ENCODE results near the gene CCDC174. TPM values are rescaled to one million over a fixed set of nuclear protein-coding genes. Genes with fewer than 3 reads are reported as not detected.

Gene CCDC174
- total RNA-seq, 1 donor from 2014 or later: 5.8 TPM

DNA sequence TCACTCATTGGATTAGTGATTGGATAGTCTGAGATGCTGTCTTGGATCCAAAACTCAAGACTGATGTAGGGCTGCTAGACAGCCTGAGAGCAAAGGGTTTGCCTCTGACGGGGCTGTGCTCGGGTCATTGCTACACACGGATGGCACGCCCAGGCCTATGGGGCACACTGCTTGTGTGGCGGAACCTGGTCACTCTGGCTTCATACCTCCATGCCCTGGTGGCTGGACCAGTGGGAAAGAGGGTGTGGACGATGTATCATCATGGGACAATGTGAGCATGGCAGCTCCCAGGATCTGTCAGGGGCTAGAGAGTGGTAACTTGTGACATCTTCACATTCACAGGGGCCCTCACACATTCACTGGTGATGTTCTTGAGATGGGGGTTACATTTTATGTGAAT lies 18.1 kb upstream of the CCDC174 start:
- Histone ChIP-seq H3K4me3 (ENCODE audit: low read depth, low read length) (no peak overlapping the region), H3K27me3 (ENCODE audit: control insufficient read depth, insufficient read depth, low read length) (no peaks in the 10 kb centered on the region), H3K36me3 (ENCODE audit: control insufficient read depth, insufficient read depth, low read length) (no peaks in the 10 kb centered on the region)
- TF ChIP-seq, protein P1, sequence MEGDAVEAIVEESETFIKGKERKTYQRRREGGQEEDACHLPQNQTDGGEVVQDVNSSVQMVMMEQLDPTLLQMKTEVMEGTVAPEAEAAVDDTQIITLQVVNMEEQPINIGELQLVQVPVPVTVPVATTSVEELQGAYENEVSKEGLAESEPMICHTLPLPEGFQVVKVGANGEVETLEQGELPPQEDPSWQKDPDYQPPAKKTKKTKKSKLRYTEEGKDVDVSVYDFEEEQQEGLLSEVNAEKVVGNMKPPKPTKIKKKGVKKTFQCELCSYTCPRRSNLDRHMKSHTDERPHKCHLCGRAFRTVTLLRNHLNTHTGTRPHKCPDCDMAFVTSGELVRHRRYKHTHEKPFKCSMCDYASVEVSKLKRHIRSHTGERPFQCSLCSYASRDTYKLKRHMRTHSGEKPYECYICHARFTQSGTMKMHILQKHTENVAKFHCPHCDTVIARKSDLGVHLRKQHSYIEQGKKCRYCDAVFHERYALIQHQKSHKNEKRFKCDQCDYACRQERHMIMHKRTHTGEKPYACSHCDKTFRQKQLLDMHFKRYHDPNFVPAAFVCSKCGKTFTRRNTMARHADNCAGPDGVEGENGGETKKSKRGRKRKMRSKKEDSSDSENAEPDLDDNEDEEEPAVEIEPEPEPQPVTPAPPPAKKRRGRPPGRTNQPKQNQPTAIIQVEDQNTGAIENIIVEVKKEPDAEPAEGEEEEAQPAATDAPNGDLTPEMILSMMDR (IDR thresholded peaks at IDR 0.05; ENCODE audit: insufficient read depth, low read length, severe bottlenecking): no peak
- DNase-seq (ENCODE audit: low read depth): no peak
- no peak for FAIRE-seq

DNA sequence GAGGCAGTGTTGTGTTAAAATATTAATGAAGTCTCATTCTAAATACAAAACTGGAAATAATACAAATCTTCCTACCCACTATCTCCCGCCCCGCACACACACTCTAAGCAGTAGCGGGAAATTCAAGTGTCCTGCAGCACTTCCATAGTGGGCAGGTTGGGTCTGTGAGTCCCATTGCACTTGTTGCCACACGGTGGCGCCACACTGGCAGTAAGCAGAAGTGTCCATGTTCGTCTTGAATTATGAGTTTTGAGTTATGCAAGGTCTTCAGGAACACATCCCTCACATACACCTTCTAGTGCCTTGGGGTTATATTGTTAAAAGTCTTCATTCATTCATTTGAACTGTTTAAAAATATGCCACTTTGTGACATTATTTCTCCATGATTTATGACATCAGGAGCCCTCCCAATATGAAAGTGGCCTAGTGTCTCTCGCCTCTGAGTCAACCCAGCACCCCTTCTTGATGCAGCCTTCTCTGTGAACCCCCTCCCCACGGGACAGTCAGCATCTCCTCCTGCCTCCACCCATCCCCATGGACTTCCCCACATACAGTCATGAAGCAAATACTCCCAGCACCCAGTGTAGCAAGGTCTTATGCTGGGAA lies 17.6 kb upstream of the CCDC174 start:
- Histone ChIP-seq H3K4me3 (ENCODE audit: low read depth, low read length) (no peak overlapping the region), H3K36me3 (ENCODE audit: control insufficient read depth, insufficient read depth, low read length) (no peaks in the 10 kb centered on the region), H3K27me3 (ENCODE audit: control insufficient read depth, insufficient read depth, low read length) (no peaks in the 10 kb centered on the region)
- DNase-seq (ENCODE audit: low read depth) (peak; percentile 66), FAIRE-seq (no peak)
- TF ChIP-seq, protein P1 (IDR thresholded peaks at IDR 0.05; ENCODE audit: insufficient read depth, low read length, severe bottlenecking): peak; percentile 79

DNA sequence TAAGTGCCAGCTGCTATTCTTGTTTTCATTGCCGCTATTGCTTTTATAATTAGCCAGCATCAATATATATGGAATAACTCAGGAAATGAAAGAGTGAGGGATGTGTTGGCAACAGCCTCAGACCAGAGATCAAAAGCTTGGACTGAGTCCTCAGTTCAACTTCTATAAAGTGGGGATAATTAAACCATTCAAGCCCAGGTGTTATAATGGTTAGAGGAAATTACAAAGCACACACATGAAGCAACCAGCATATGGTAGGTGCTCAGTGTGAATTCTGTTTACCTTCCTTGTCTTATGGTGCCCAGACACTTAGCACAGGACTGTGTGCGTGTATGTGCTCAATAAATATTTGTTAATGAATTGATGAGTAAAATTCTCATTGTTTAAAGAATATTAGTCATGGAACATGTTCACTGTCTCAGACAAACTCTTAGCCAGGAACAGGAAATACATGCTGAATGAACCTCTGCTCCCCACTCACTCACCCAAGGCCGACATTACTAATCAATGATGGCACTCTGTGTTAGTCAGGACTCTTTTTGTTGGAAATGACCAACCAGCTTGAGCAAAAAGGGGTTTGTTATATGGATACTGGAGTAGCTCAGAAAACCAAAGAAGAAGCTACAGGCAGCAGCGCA lies 16.7 kb upstream of the CCDC174 start:
- peak; percentile 98 for DNase-seq (ENCODE audit: low read depth)
- TF ChIP-seq, protein P1 (IDR thresholded peaks at IDR 0.05; ENCODE audit: insufficient read depth, low read length, severe bottlenecking): no peak
- Histone ChIP-seq H3K36me3 (ENCODE audit: control insufficient read depth, insufficient read depth, low read length) (no peaks in the 10 kb centered on the region), H3K4me3 (ENCODE audit: low read depth, low read length) (no peak overlapping the region), H3K27me3 (ENCODE audit: control insufficient read depth, insufficient read depth, low read length) (no peaks in the 10 kb centered on the region)
- FAIRE-seq: no peak

DNA sequence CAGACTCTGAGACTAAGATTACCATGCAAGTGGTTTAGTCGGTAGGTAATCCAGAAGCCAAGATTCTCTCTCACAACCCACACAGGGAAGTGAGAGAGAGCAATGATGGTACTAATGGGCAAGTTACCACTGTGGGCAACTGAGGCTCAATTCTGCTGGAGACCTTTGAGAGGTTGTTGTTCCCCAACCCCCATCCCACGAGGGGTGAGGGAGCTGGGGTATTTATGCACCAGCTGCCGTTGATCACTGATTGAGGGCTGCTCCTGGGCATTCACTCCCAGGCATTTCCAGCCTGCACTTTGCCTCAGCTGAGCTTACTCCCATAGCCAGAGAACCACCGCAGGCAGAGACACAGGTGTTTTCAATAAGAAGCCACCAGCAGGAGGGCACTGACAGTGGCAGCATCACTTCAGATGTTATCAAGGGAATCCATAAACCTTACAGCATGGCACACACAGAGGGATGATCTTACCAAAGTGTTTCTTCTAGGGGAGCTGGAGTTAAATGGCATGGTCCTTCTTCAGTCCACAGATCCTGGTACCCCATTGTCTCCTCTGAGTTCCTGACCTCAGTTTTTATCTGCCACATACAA lies 15.0 kb upstream of the CCDC174 start:
- TF ChIP-seq, protein P1 (IDR thresholded peaks at IDR 0.05; ENCODE audit: insufficient read depth, low read length, severe bottlenecking): no peak
- Histone ChIP-seq H3K36me3 (ENCODE audit: control insufficient read depth, insufficient read depth, low read length) (no peaks in the 10 kb centered on the region), H3K4me3 (ENCODE audit: low read depth, low read length) (no peak overlapping the region), H3K27me3 (ENCODE audit: control insufficient read depth, insufficient read depth, low read length) (no peaks in the 10 kb centered on the region)
- DNase-seq (ENCODE audit: low read depth) (no peak), FAIRE-seq (no peak)

DNA sequence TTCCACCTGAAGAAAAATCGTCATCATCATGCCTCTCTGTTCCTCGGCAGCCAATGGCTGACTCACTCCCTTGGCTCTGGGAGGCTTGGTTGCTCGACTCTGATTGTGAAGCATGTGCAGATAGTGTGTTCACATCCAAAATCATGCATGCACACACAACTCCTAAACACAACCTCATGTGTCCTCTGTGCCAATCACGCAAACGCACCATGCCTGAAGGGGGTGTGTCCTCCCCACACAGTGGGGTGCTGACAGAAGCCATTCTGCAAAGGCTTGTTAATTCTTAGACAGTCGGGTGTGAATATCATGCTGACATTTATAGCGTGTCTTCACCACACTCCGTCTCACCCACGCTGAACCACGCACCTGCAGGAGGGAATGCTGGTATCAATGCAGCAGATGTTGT lies 11.4 kb upstream of the CCDC174 start:
- no peak overlapping the region for H3K4me3 ChIP-seq (ENCODE audit: low read depth, low read length)
- peak; percentile 80 for DNase-seq (ENCODE audit: low read depth)
- no peaks in the 10 kb centered on the region for H3K36me3 ChIP-seq (ENCODE audit: control insufficient read depth, insufficient read depth, low read length)
- H3K27me3 ChIP-seq (ENCODE audit: control insufficient read depth, insufficient read depth, low read length): no peaks in the 10 kb centered on the region
- peak; percentile 99 for FAIRE-seq
- TF ChIP-seq, protein P1 (IDR thresholded peaks at IDR 0.05; ENCODE audit: insufficient read depth, low read length, severe bottlenecking): no peak
